Stimulated activated CD4-positive, alpha-beta T cell treated with anti-CD3 and anti-CD28 coated beads, TNF-alpha, amount 100 ng/mL, for 1 hour (primary cell): ENCODE measurements around the gene PDE4D.
"Not testable (repeated sequence)": the region's sequence is repeated elsewhere in the genome, so short reads cannot be mapped to it uniquely, and the experiment has no call there.

Source experiments
- DNase-seq, 3 donors: peaks; one replicate each; pipeline ENCODE4 v3.0.0-alpha.2; 2020; ENCODE audit warnings: low read depth in 3 of 3, low spot score in 1 of 3

PDE4D gene

GRCh38 chr5:59617186-59617771, 276.2 kb downstream of the PDE4D start:
- DNase-seq: no peak

DNA sequence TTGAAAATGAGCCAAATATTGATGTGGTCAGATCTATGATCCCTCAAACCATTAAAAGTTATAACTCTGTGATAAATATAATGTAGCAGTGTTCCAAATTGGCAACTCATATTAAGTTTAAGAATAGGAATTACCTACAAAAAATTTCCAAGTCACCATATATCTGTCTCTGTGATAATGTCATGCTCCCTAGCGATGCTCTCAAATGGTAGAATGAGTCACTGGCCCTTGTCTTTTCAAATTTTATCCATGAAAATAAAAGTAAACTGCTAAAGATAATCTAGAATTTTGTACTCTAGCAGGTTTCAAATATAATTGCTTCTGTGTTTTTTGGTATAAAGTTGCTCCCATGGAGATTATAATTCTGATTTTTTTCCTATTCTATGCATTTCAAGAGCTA, 277.1 kb downstream of the PDE4D start:
- no peak for DNase-seq

GRCh38 chr5:59615272-59615671, 278.3 kb downstream of the PDE4D start:
- DNase-seq: no peak

DNA sequence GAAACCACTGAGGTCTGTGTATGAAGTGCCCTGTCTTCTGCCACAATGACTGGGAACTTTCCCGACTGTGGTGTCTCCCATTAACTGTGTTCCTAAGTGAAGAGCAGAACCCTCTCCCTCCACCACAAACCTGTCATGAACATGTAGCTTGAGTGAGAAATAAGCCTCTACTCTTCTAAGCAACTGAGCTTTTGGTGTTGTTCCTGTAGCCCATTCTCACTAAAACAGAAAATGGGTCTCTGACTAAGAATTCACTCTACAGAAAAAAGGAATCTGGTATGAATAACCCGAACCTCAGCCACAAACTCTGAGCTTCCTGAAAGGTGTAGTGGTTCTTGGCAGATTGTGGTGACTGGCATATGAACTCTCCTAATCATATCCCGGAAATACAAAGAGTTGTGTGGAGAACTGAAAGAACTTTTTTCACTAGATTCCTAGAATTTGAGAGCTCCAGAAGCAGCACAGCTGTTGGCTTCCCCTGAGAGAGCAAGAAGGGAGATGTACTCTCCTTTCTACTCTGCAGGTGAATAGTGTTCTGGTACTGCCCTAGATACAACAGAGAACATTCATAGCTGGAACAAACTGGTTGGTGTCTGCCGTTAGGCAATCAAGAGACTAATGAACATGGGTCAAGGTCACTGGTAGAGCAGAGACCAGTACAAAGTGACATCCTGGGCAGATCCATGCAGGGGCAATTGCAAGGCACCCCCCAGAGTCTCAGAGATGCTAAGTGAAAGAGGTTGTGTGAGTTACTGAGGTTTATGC, 283.8 kb downstream of the PDE4D start:
- DNase-seq: no peak

GRCh38 chr5:59608745-59609144, 284.8 kb downstream of the PDE4D start:
- no peak for DNase-seq

GRCh38 chr5:59607138-59607765, 286.3 kb downstream of the PDE4D start:
- no peak for DNase-seq

GRCh38 chr5:59605915-59606314, 287.6 kb downstream of the PDE4D start:
- no peak for DNase-seq

DNA sequence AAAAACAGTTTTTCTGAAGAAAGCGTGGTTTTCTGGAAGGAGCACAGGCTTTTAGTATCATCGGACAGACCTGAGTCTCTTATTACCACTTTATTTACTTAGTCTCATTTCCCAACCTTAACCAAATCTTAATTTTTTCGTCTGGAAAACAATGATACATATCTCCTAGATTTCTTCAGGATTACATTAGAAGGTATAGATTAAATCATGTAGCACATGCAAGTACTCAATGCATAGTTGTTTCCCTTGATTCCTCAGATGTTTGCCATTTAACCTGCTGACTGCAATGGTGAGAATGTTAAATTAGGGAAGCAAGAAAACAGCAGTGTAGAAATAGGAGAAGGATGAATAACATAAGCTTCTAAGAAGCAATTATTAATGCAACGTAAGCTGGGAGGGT, 289.4 kb downstream of the PDE4D start:
- no peak for DNase-seq

DNA sequence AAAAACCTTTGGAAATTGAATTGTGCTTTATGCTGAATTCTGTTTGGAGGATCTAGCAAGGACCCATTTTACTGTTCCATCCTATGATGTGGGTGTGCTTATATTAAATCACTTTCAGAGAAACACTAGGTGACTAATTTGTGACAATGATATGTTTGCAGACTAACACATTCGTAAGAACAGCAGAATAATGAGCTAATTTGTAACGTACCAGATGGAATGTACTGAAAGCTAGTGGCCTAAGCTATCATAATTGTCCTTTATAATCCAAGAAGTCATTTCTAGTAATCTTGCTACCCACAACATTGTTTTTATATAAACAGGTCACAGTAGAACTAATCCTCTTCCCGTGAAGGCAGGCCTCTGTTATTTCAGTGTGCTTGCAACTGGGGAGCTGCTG, 292.5 kb downstream of the PDE4D start:
- no peak for DNase-seq

- no peak for DNase-seq
These were observed 293.4 kb downstream of the PDE4D start for GRCh38 chr5:59600153-59600552.

- DNase-seq: no peak
These were observed 293.8 kb downstream of the PDE4D start for GRCh38 chr5:59599729-59600128.

- DNase-seq: no peak
These were observed 295.0 kb downstream of the PDE4D start for GRCh38 chr5:59598547-59598874.

- no peak for DNase-seq
These were observed 295.6 kb downstream of the PDE4D start for GRCh38 chr5:59597690-59598546.

DNA sequence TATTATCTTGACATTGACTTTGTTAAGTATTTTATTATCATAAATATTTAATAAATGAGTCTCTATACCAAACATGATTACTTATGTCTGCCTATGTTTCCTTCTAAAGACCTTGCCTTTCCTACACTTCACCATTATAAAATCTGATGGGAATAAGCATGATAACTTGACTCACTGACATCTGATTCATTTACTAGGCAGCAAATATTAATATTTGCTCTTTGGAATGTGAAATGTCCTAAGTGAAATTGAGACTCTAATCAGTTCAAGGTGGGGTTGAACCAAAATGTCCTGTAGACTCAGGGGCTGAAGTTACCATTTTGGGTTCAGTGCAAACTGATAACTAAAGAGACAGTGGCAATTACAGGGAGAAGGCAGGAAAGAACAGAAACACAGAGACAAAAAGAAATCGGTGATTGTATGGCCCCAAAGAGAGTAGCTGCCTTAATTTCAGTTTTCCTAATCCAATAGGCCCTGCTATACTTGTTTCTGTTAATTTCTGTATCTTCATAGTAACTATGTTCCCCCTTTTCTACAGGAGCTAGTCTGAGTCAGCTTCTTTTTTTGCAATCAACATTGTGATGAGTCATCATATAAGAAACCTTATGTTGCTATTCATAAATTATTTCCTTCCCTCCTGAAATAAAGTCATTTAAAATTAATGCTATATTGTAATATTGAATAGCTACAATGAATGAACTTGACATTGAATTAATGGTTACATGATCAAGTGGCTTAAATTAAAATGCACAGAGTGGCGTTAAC, 296.8 kb downstream of the PDE4D start:
- DNase-seq: no peak

GRCh38 chr5:59594118-59594517, 299.4 kb downstream of the PDE4D start:
- DNase-seq: not testable (repeated sequence)

- DNase-seq: no peak
These were observed 300.0 kb downstream of the PDE4D start for GRCh38 chr5:59593439-59594007.

DNA sequence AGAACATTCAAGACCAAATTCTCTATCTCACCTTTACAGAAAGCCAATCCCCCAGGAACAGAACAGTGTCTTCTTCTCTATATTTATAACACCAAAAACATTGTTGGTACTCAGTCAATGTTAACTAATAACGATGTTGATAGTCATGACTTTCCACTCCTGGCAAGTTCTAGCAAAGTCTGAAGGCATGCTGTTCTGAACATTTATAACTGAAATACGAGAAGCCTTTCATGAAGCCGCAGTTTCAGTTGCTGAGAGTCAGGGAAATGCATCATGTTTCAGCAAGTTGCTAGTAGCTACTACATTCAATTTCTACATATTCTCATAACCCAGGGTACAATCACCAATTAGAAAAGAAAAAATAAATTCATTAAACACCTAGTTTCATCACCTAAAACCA, 301.4 kb downstream of the PDE4D start:
- DNase-seq: no peak

DNA sequence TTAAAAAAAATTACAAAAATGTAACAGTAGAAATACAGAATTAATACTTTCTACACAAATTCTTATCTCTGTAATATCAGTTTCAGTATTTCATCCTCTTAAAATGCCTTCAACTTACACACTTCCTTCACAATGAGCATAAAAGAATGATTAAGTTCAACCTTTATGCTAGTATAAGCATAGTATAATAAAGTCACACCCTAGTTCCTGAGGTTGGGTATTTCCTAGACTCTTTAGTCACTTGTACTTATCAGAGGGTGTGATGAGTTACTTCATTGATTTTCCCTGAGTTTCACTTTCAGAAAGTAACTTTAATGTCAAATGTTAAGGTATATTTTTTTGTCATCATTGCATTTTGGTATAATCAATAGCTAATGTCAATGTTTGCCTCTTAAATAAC, 302.4 kb downstream of the PDE4D start:
- no peak for DNase-seq

GRCh38 chr5:59588922-59589321, 304.6 kb downstream of the PDE4D start:
- DNase-seq: no peak

GRCh38 chr5:59587489-59588337, 305.8 kb downstream of the PDE4D start:
- DNase-seq: no peak
